ENCODE results near the gene TIMM23B. TPM values are rescaled to one million over a fixed set of nuclear protein-coding genes. Genes with fewer than 3 reads are reported as not detected.
"Not testable (repeated sequence)": the region's sequence is repeated elsewhere in the genome, so short reads cannot be mapped to it uniquely, and the experiment has no call there.

Gene TIMM23B
- total RNA-seq: 10 to 100 TPM; 14.1 to 29.8 (median 21.3) TPM

- peak within 1 kb of the TSS; percentile 80 to 100 for H3K4me3 ChIP-seq
- WGBS, 2 donors (ENCODE audit: low coverage in 1 of 2): 0% methylated on average over 10 of the region's 81 CpGs; no CpG with 5 or more reads in 1 of the 2 donors
- not testable (repeated sequence) for H3K27me3 ChIP-seq, H3K9me3 ChIP-seq
- H3K4me1 ChIP-seq: peaks cover 0 to 34% (median 8%) of the 10 kb centered on the region in 3 donors
- H3K27ac ChIP-seq: peak within 1 kb of the TSS; percentile 72 to 83 (median 81)
- TF ChIP-seq POLR2AphosphoS5 (IDR thresholded peaks at IDR 0.05): peak; percentile 69
- TF ChIP-seq POLR2A (IDR thresholded peaks at IDR 0.05): peak; percentile 48 to 50
- peak; percentile 93 for ATAC-seq
- H3K36me3 ChIP-seq: peaks cover 0 to 13% of the 10 kb centered on the region in 2 donors
Measured at GRCh38 chr10:49941447-49942338, at the start of gene TIMM23B, which contains the start of gene PARG. TSS of gene TIMM23B (plus strand) at chr10:49942053. CDS start at chr10:49942195, 142 bp downstream. TSS of gene PARG (minus strand) at chr10:49942027. CDS start at chr10:49941725, 302 bp downstream.

GRCh38 chr10:49899999-49900398, 41.9 kb upstream of the TIMM23B start:
- H3K27ac ChIP-seq, H3K27me3 ChIP-seq, H3K4me3 ChIP-seq, H3K9me3 ChIP-seq, ATAC-seq, H3K4me1 ChIP-seq: not testable (repeated sequence)
- WGBS, 2 donors (ENCODE audit: low coverage in 1 of 2): 40% methylated on average over 1 of the region's 2 CpGs; no CpG with 5 or more reads in 1 of the 2 donors
- peaks cover 0 to 12% of the 10 kb centered on the region in 2 donors for H3K36me3 ChIP-seq

- ATAC-seq, H3K9me3 ChIP-seq, H3K27me3 ChIP-seq, H3K4me1 ChIP-seq, H3K4me3 ChIP-seq, H3K27ac ChIP-seq: not testable (repeated sequence)
- WGBS, 2 donors (ENCODE audit: low coverage in 1 of 2): 80 to 90% methylated on average over 1 to 3 of the region's 3 CpGs
- peaks cover 0 to 12% of the 10 kb centered on the region in 2 donors for H3K36me3 ChIP-seq
Measured at GRCh38 chr10:49900406-49900805, 41.4 kb upstream of the TIMM23B start.

- not testable (repeated sequence) for H3K4me1 ChIP-seq, H3K27me3 ChIP-seq, H3K4me3 ChIP-seq, H3K9me3 ChIP-seq, ATAC-seq, H3K36me3 ChIP-seq, H3K27ac ChIP-seq
- WGBS, 2 donors (ENCODE audit: low coverage in 1 of 2): 85 to 100% methylated on average over 2 of the region's 3 CpGs
Measured at GRCh38 chr10:49903829-49904228, 38.0 kb upstream of the TIMM23B start.

GRCh38 chr10:49908290-49909080, 33.4 kb upstream of the TIMM23B start:
- H3K27ac ChIP-seq, ATAC-seq, H3K4me1 ChIP-seq, H3K4me3 ChIP-seq, H3K27me3 ChIP-seq, H3K9me3 ChIP-seq: not testable (repeated sequence)
- peaks cover 0 to 14% of the 10 kb centered on the region in 2 donors for H3K36me3 ChIP-seq
- WGBS, 2 donors (ENCODE audit: low coverage in 1 of 2): 56 to 57% methylated on average over 2 to 3 of the region's 4 CpGs

- not testable (repeated sequence) for H3K9me3 ChIP-seq, ATAC-seq, H3K27ac ChIP-seq, H3K4me3 ChIP-seq, H3K27me3 ChIP-seq, H3K4me1 ChIP-seq
- whole genome bisulfite sequencing, 2 donors (ENCODE audit: low coverage in 1 of 2): 100% methylated on average over 1 of the region's 1 CpG; no CpG with 5 or more reads in 1 of the 2 donors
- H3K36me3 ChIP-seq: peaks cover 0 to 22% of the 10 kb centered on the region in 2 donors
Measured at GRCh38 chr10:49910295-49910694, 31.6 kb upstream of the TIMM23B start.

- H3K36me3 ChIP-seq: peaks cover 0 to 47% of the 10 kb centered on the region in 2 donors
- not testable (repeated sequence) for H3K4me3 ChIP-seq, H3K9me3 ChIP-seq, H3K27me3 ChIP-seq, ATAC-seq, H3K27ac ChIP-seq, H3K4me1 ChIP-seq
Measured at GRCh38 chr10:49916451-49916850, 25.4 kb upstream of the TIMM23B start.

- peaks cover 0 to 50% of the 10 kb centered on the region in 2 donors for H3K36me3 ChIP-seq
- not testable (repeated sequence) for ATAC-seq
Measured at GRCh38 chr10:49917927-49918326, 23.9 kb upstream of the TIMM23B start.

GRCh38 chr10:49922041-49922440, 19.8 kb upstream of the TIMM23B start:
- WGBS, 2 donors (ENCODE audit: low coverage in 1 of 2): 65 to 69% methylated on average over 4 of the region's 4 CpGs
- peaks cover 0 to 49% of the 10 kb centered on the region in 2 donors for H3K36me3 ChIP-seq
- not testable (repeated sequence) for H3K9me3 ChIP-seq, H3K27ac ChIP-seq, H3K4me3 ChIP-seq, H3K4me1 ChIP-seq, ATAC-seq, H3K27me3 ChIP-seq

More at GRCh38 chr10:49917927-49918326, 23.9 kb upstream of the TIMM23B start:
- not testable (repeated sequence) for H3K27ac ChIP-seq, H3K27me3 ChIP-seq, H3K4me1 ChIP-seq, H3K4me3 ChIP-seq, H3K9me3 ChIP-seq

GRCh38 chr10:49923572-49923971, 18.3 kb upstream of the TIMM23B start:
- H3K9me3 ChIP-seq, H3K4me1 ChIP-seq, H3K27ac ChIP-seq, H3K27me3 ChIP-seq, H3K4me3 ChIP-seq, ATAC-seq: not testable (repeated sequence)
- WGBS, 2 donors (ENCODE audit: low coverage in 1 of 2): 100% methylated on average over 1 of the region's 4 CpGs; no CpG with 5 or more reads in 1 of the 2 donors
- peaks cover 0 to 58% of the 10 kb centered on the region in 2 donors for H3K36me3 ChIP-seq

GRCh38 chr10:49931276-49931675, 10.6 kb upstream of the TIMM23B start:
- not testable (repeated sequence) for H3K9me3 ChIP-seq, ATAC-seq, H3K27ac ChIP-seq, H3K27me3 ChIP-seq, H3K4me1 ChIP-seq, H3K4me3 ChIP-seq
- 80 to 83% methylated on average over 2 of the region's 5 CpGs for WGBS, 2 donors (ENCODE audit: low coverage in 1 of 2)
- peaks cover 0 to 36% of the 10 kb centered on the region in 2 donors for H3K36me3 ChIP-seq

GRCh38 chr10:49931959-49932728, 9.7 kb upstream of the TIMM23B start:
- H3K27me3 ChIP-seq, H3K4me3 ChIP-seq, H3K9me3 ChIP-seq, H3K4me1 ChIP-seq, H3K27ac ChIP-seq, ATAC-seq: not testable (repeated sequence)
- 80 to 89% methylated on average over 7 of the region's 7 CpGs for WGBS, 2 donors (ENCODE audit: low coverage in 1 of 2)
- peaks cover 0 to 29% of the 10 kb centered on the region in 2 donors for H3K36me3 ChIP-seq

Data from gastroesophageal sphincter (tissue), 4 donors.